SK-N-SH treated with all-trans-retinoic acid at 6 μM for 48 hours (cell line): ENCODE measurements around the gene SMARCD2.
A peak's percentile ranks its signal among the peaks of the same experiment; 100 is the strongest.
"Not testable (repeated sequence)": the region's sequence is repeated elsewhere in the genome, so short reads cannot be mapped to it uniquely, and the experiment has no call there.

Experiments
- ATAC-seq: fragments of 200-7000 bp; cut with Tn5 transposase; 3 replicates; pipeline ENCODE4 v1.9.1; 2020; ENCODE audit warnings: mild to moderate bottlenecking, moderate library complexity
- BACH2 ChIP-seq: fragments of 250-450 bp; sonication (Bioruptor Pico); IDR thresholded peaks from 2 replicates; pipeline ENCODE4 v1.9.0; 2021; ENCODE audit warnings: mild to moderate bottlenecking, borderline replicate concordance
- CSDC2 ChIP-seq: fragments of 250-450 bp; sonication (Bioruptor Pico); IDR thresholded peaks from 2 replicates; pipeline ENCODE4 v1.5.0; 2020; ENCODE audit warnings: mild to moderate bottlenecking, moderate library complexity
- ESRRG ChIP-seq: fragments of 250-450 bp; sonication (Bioruptor Pico); IDR thresholded peaks from 2 replicates; pipeline ENCODE4 v1.6.1; 2021; ENCODE audit warnings: mild to moderate bottlenecking
- GLIS3 ChIP-seq: fragments of 250-450 bp; sonication (Bioruptor Pico); IDR thresholded peaks from 2 replicates; pipeline ENCODE4 v1.5.0; 2020; ENCODE audit warnings: mild to moderate bottlenecking, moderate library complexity
- ISL1 ChIP-seq: fragments of 250-450 bp; sonication (Bioruptor Pico); IDR thresholded peaks from 2 replicates; pipeline ENCODE4 v2.1.2; 2022; ENCODE audit warnings: mild to moderate bottlenecking, moderate library complexity
- OSR1 ChIP-seq: fragments of 250-450 bp; sonication (Bioruptor Pico); IDR thresholded peaks from 2 replicates; pipeline ENCODE4 v1.8.0; 2022; ENCODE audit warnings: moderate library complexity, mild to moderate bottlenecking, inconsistent platforms
- PATZ1 ChIP-seq: fragments of 250-450 bp; sonication (Bioruptor Pico); IDR thresholded peaks from 2 replicates; pipeline ENCODE4 v1.8.0; 2020; ENCODE audit warnings: mild to moderate bottlenecking, moderate library complexity, borderline replicate concordance
- PPARA ChIP-seq: fragments of 250-450 bp; sonication (Bioruptor Pico); IDR thresholded peaks from 2 replicates; pipeline ENCODE4 v1.5.0; 2020; ENCODE audit warnings: mild to moderate bottlenecking, borderline replicate concordance
- RARB ChIP-seq: fragments of 250-450 bp; sonication (Bioruptor Pico); IDR thresholded peaks from 2 replicates; pipeline ENCODE4 v1.8.0; 2021; ENCODE audit warnings: mild to moderate bottlenecking, moderate library complexity
- SNAI2 ChIP-seq: fragments of 250-450 bp; sonication (Bioruptor Pico); IDR thresholded peaks from 2 replicates; pipeline ENCODE4 v1.5.0; 2020; ENCODE audit warnings: mild to moderate bottlenecking, moderate library complexity
- TOX ChIP-seq: fragments of 250-450 bp; sonication (Bioruptor Pico); IDR thresholded peaks from 2 replicates; pipeline ENCODE4 v1.8.0; 2021; ENCODE audit warnings: mild to moderate bottlenecking, moderate library complexity, borderline replicate concordance
- ZC3H10 ChIP-seq: fragments of 250-450 bp; sonication (Bioruptor Pico); IDR thresholded peaks from 2 replicates; pipeline ENCODE4 v1.5.1; 2021; ENCODE audit warnings: mild to moderate bottlenecking, moderate library complexity
- ZFP3 ChIP-seq: fragments of 250-450 bp; sonication (Bioruptor Pico); IDR thresholded peaks from 2 replicates; pipeline ENCODE4 v1.5.0; 2020; ENCODE audit warnings: mild to moderate bottlenecking, moderate library complexity
- ZFP30 ChIP-seq: fragments of 450-650 bp; formaldehyde crosslinking; IDR thresholded peaks from 2 replicates; pipeline ENCODE4 v1.5.0; 2022; ENCODE audit warnings: mild to moderate bottlenecking, moderate library complexity
- ZNF565 ChIP-seq: fragments of 450-650 bp; formaldehyde crosslinking; conservative IDR thresholded peaks from 2 replicates; pipeline ENCODE4 v1.5.0; 2020; ENCODE audit warnings: low read depth, mild to moderate bottlenecking, moderate library complexity
- ZNF70 ChIP-seq: fragments of 450-650 bp; formaldehyde crosslinking; IDR thresholded peaks from 2 replicates; pipeline ENCODE4 v1.5.0; 2020; ENCODE audit warnings: mild to moderate bottlenecking, moderate library complexity
- ZNF8 ChIP-seq: fragments of 450-650 bp; formaldehyde crosslinking; IDR thresholded peaks from 2 replicates; pipeline ENCODE4 v1.5.0; 2020; ENCODE audit warnings: mild to moderate bottlenecking, moderate library complexity
- TF ChIP-seq, protein P1 (sequence below): fragments of 250-450 bp; sonication (Bioruptor Pico); IDR thresholded peaks from 2 replicates; pipeline ENCODE4 v1.5.1; 2021; ENCODE audit warnings: mild to moderate bottlenecking, moderate library complexity
- TF ChIP-seq, protein P2 (sequence below): fragments of 250-450 bp; sonication (Bioruptor Pico); IDR thresholded peaks from 2 replicates; pipeline ENCODE4 v1.8.0; 2021; ENCODE audit warnings: low read depth, mild to moderate bottlenecking, moderate library complexity, borderline replicate concordance
- TF ChIP-seq, protein P3 (sequence below): fragments of 250-450 bp; sonication (Bioruptor Pico); IDR thresholded peaks from 2 replicates; pipeline ENCODE4 v1.5.1; 2020; ENCODE audit warnings: low read depth, mild to moderate bottlenecking, moderate library complexity

The SMARCD2 gene

GRCh38 chr17:63804328-63804727 is 38.2 kb downstream of the SMARCD2 start:
- TF ChIP-seq ESRRG (CRISPR knock-in tag) (no peak), GLIS3 (CRISPR knock-in tag) (no peak), TOX (CRISPR knock-in tag) (no peak), OSR1 (CRISPR knock-in tag) (no peak), ZFP3 (CRISPR knock-in tag) (no peak), RARB (CRISPR knock-in tag) (no peak), ZNF565 (CRISPR knock-in tag) (no peak), ZNF70 (CRISPR knock-in tag) (no peak)
- TF ChIP-seq, protein P1, sequence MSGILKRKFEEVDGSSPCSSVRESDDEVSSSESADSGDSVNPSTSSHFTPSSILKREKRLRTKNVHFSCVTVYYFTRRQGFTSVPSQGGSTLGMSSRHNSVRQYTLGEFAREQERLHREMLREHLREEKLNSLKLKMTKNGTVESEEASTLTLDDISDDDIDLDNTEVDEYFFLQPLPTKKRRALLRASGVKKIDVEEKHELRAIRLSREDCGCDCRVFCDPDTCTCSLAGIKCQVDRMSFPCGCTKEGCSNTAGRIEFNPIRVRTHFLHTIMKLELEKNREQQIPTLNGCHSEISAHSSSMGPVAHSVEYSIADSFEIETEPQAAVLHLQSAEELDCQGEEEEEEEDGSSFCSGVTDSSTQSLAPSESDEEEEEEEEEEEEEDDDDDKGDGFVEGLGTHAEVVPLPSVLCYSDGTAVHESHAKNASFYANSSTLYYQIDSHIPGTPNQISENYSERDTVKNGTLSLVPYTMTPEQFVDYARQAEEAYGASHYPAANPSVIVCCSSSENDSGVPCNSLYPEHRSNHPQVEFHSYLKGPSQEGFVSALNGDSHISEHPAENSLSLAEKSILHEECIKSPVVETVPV: no peak
- ATAC-seq: no peak

- no peak for TF ChIP-seq PPARA (CRISPR knock-in tag)
- no peak for TF ChIP-seq GLIS3 (CRISPR knock-in tag)
- TF ChIP-seq OSR1 (CRISPR knock-in tag): no peak
- TF ChIP-seq, all 23 proteins: peak for 0
- ATAC-seq: no peak
Observed at GRCh38 chr17:63800783-63801182, 41.7 kb downstream of the SMARCD2 start.

DNA sequence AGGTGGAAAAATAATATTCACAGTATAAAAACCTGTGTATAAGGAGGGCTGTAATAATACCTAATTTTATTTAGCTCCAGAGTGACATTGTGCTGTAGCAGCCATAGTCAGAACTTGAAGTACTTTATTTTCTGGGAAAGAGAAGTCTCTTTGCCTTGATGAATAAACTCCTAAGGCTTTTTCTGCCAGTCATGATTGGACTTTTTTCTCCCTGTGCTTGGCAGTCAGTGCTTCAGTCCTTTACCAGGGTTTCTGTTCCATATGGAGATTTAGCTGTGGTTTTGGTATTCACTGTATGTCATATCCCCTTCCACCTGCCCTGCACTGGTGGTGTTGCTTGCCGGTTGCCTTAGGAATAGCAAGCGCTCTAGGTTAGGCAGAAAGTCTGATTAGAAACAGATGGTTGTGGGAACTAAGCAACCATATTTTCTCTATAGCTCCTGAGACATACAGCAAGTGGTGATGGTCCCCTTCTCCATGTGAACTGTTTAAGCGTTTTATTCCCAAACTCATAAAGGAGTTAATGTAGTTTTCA is 43.8 kb downstream of the SMARCD2 start:
- peak; percentile 92 for ATAC-seq
- TF ChIP-seq, protein P2, sequence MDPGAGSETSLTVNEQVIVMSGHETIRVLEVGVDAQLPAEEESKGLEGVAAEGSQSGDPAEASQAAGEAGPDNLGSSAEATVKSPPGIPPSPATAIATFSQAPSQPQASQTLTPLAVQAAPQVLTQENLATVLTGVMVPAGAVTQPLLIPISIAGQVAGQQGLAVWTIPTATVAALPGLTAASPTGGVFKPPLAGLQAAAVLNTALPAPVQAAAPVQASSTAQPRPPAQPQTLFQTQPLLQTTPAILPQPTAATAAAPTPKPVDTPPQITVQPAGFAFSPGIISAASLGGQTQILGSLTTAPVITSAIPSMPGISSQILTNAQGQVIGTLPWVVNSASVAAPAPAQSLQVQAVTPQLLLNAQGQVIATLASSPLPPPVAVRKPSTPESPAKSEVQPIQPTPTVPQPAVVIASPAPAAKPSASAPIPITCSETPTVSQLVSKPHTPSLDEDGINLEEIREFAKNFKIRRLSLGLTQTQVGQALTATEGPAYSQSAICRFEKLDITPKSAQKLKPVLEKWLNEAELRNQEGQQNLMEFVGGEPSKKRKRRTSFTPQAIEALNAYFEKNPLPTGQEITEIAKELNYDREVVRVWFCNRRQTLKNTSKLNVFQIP: no peak
- TF ChIP-seq RARB (CRISPR knock-in tag) (no peak), ZNF8 (no peak), PATZ1 (CRISPR knock-in tag) (no peak), ISL1 (CRISPR knock-in tag) (no peak), BACH2 (CRISPR knock-in tag) (no peak), ZFP30 (CRISPR knock-in tag) (no peak), SNAI2 (CRISPR knock-in tag) (no peak), CSDC2 (CRISPR knock-in tag) (no peak)
- TF ChIP-seq, protein P3, sequence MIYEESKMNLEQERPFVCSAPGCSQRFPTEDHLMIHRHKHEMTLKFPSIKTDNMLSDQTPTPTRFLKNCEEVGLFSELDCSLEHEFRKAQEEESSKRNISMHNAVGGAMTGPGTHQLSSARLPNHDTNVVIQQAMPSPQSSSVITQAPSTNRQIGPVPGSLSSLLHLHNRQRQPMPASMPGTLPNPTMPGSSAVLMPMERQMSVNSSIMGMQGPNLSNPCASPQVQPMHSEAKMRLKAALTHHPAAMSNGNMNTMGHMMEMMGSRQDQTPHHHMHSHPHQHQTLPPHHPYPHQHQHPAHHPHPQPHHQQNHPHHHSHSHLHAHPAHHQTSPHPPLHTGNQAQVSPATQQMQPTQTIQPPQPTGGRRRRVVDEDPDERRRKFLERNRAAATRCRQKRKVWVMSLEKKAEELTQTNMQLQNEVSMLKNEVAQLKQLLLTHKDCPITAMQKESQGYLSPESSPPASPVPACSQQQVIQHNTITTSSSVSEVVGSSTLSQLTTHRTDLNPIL (CRISPR knock-in tag): no peak

DNA sequence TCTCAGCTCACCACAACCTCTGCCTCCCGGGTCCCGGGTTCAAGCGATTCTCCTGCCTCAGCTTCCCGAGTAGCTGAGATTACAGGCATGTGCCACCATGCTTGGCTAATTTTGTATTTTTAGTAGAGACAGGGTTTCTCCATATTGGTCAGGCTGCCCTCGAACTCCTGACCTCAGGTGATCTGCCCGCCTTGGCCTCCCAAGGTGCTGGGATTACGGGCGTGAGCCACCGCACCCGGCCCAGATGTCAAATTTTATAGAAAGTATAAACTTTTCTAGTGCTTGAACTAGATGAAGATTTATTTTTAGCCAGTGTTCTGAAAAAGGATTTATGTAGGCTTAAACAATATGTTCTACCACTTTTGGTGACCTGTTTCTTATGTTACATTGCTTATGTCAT is 46.1 kb downstream of the SMARCD2 start:
- not testable (repeated sequence) for ATAC-seq

DNA sequence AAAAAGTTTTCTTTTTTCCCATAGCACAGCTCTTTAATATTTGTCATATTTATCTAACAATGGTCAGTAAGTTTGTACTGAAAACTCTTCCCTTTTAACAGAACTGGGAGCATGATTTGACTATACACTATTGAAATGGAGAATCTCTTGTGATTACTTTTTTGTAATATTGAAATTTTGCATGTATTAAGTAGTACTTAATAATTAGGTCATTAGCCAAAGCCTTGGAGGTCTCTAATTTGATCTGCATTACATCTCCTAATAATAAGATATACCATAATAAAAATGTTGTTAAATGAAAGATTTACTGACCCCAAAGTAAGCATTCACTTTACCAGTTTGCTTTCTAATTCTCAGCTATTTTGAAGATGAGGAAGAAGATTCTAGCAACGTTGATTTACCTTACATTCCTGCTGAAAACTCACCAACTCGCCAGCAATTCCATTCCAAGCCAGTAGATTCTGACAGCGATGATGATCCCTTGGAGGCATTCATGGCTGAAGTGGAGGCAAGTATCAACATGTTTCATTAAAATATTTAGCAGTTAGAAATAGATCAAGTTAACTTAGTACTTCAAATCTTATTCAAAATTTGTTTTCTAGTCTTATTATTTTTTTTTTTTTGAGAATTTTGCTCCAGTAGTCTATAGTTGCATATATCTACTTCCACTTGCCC is 50.3 kb downstream of the SMARCD2 start:
- ATAC-seq: no peak

More for the DNA sequence above, 50.3 kb downstream of the SMARCD2 start:
- TF ChIP-seq SNAI2 (CRISPR knock-in tag): no peak
- TF ChIP-seq ZNF70 (CRISPR knock-in tag): no peak
- TF ChIP-seq ZFP30 (CRISPR knock-in tag): no peak
- TF ChIP-seq BACH2 (CRISPR knock-in tag): no peak
- no peak for TF ChIP-seq ZNF8
- TF ChIP-seq ZC3H10 (CRISPR knock-in tag): no peak
